ENCODE measurements around the gene EXD3. TPM values are rescaled to one million over a fixed set of nuclear protein-coding genes. Genes with fewer than 3 reads are reported as not detected.

EXD3 gene
- total and polyA plus RNA-seq, 2 of the 13 experiments (the other 11 are each of a cell fraction or from before 2014, with no cell fraction given), result 2.7 to 4.8 TPM

DNA sequence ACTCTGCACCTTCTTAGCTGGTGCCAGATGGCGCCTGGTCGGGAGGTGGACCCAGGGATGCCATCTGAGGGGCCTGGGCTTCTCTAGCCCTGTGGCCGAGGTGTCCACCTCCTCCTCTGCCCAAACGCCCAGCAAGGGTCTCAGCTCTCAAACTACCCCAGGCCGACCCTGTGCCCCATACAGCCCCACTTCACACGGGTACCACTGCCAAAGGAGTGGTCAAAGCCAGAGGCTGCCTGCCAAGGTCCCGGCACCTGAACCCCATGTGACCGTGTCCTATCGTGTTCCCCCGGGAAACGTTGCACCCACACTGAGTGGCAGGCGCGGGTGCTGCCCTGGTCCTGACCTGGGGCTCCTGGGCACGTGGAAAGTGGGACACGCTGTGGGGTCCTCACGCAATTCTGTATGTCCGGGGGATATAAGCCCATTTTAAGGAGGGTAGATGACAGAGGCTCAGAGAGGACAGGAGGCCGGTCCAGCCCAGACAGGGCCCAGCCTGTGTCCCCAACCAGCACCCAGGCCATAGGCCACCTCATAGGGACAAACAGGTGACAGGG lies 16.3 kb upstream of the EXD3 start:
- in situ Hi-C loops (cut with HindIII; ENCODE audit: extremely low pct_ligation_motif_present, low pct_unique_long_range_greater_than_20kb) (no loop called here), intact Hi-C loops (cut with micrococcal nuclease; ENCODE audit: unreplicated experiment) (no loop called here)
- Histone ChIP-seq H3K4me2 (ENCODE audit: low read depth, low read length) (no peak overlapping the region), H3K9me3 (ENCODE audit: low read length) (no peaks in the 10 kb centered on the region), H4K20me1 (ENCODE audit: insufficient read depth, low read length) (no peaks in the 10 kb centered on the region), H3K27ac (ENCODE audit: extremely low read length, insufficient read depth, low read length) (no peak overlapping the region), H3K36me3 (replicated peaks in 1 of 2; ENCODE audit: control insufficient read depth in 1 of 2, insufficient read depth in 2 of 2, low read length in 2 of 2) (no peaks in the 10 kb centered on the region), H3K79me2 (ENCODE audit: insufficient read depth, low read length) (no peaks in the 10 kb centered on the region), H3K4me1 (ENCODE audit: insufficient read depth, low read length) (peaks cover 31% of the 10 kb centered on the region), H3K9ac (ENCODE audit: insufficient read depth, low read depth, low read length) (no peak overlapping the region), H2AFZ (ENCODE audit: low read length) (no peak overlapping the region), H3K4me3 (replicated peaks in 1 of 3; ENCODE audit: insufficient read depth in 1 of 3, low read depth in 2 of 3, low read length in 3 of 3) (no peak overlapping the region), H3K27me3 (ENCODE audit: control insufficient read depth in 1 of 2, insufficient read depth in 2 of 2, low read length in 2 of 2) (peaks cover 11 to 35% of the 10 kb centered on the region in 2 experiments; a peak in 3 of 5 replicates)
- WGBS (ENCODE audit: low lambda C conversion rate), result 34% methylated on average over 11 of the region's 18 CpGs
- no TSS peak for BruUV-seq (replicated peaks)
- ChIA-PET CTCF (ENCODE audit: low intra/inter-chr PET ratio, low total read pairs) (no interaction called here), POLR2A (no interaction called here)
- DNase-seq (ENCODE audit: low spot score), result no peak
- TF ChIP-seq SOX6 (IDR thresholded peaks at IDR 0.05) (no peak), SOX6 (CRISPR knock-in tag; IDR thresholded peaks at IDR 0.05) (no peak), ZNF569 (CRISPR knock-in tag; IDR thresholded peaks at IDR 0.05; ENCODE audit: borderline replicate concordance) (no peak), GABPB1 (CRISPR knock-in tag; IDR thresholded peaks at IDR 0.05) (no peak), HNRNPL (IDR thresholded peaks at IDR 0.05; ENCODE audit: low read depth, low read length) (0 out of 2 replicates have a peak, but pooled peaks have one; percentile 38)
- no peak for FAIRE-seq
- ATAC-seq, result no peak

DNA sequence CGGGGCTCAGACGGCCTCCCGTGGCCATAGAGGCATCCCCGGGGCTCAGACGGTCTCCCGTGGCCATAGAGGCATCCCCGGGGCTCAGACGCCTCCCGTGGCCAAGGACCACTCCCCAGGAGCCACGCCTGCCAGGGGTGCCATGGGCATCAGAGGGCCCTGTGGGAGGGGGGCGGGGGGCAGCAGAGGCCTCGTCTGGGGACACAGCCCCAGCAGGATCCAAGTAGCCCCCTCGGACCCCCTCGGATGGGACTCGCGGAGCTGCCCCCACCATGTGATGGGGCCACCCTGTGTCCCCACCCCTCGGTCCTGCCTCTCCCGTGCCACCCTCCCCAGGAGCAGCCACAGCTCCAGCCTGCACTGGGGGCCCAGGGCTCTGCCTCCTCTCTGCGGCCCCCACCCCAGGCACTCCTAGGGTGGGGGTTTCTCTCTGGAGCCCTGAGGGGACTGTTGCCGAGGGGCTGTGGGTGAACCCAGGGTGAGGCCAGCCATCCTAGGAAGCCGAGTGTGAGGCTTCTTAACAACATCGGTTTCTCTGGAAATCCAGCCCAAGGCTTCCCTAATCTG lies 15.7 kb upstream of the EXD3 start:
- H3K4me1 ChIP-seq (ENCODE audit: insufficient read depth, low read length), result peaks cover 31% of the 10 kb centered on the region
- no TSS peak for BruUV-seq (replicated peaks)
- H3K4me2 ChIP-seq (ENCODE audit: low read depth, low read length), result no peak overlapping the region
- ChIA-PET POLR2A (no interaction called here), CTCF (ENCODE audit: low intra/inter-chr PET ratio, low total read pairs) (no interaction called here)
- H3K27me3 ChIP-seq (ENCODE audit: control insufficient read depth in 1 of 2, insufficient read depth in 2 of 2, low read length in 2 of 2), result peaks cover 11 to 35% of the 10 kb centered on the region in 2 experiments; a peak in 3 of 5 replicates
- DNase-seq (ENCODE audit: low spot score) (no peak), FAIRE-seq (no peak), ATAC-seq (no peak)
- no peak overlapping the region for H2AFZ ChIP-seq (ENCODE audit: low read length)
- no peaks in the 10 kb centered on the region for H4K20me1 ChIP-seq (ENCODE audit: insufficient read depth, low read length)
- H3K36me3 ChIP-seq (replicated peaks in 1 of 2; ENCODE audit: control insufficient read depth in 1 of 2, insufficient read depth in 2 of 2, low read length in 2 of 2), result no peaks in the 10 kb centered on the region
- no peaks in the 10 kb centered on the region for H3K9me3 ChIP-seq (ENCODE audit: low read length)
- intact Hi-C loops (cut with micrococcal nuclease; ENCODE audit: unreplicated experiment), result no loop called here
- WGBS (ENCODE audit: low lambda C conversion rate), result 46% methylated on average over 3 of the region's 22 CpGs
- no peaks in the 10 kb centered on the region for H3K79me2 ChIP-seq (ENCODE audit: insufficient read depth, low read length)
- no peak overlapping the region for H3K9ac ChIP-seq (ENCODE audit: insufficient read depth, low read depth, low read length)
- H3K4me3 ChIP-seq (replicated peaks in 1 of 3; ENCODE audit: insufficient read depth in 1 of 3, low read depth in 2 of 3, low read length in 3 of 3), result no peak overlapping the region
- no peak overlapping the region for H3K27ac ChIP-seq (ENCODE audit: extremely low read length, insufficient read depth, low read length)
- in situ Hi-C loops (cut with HindIII; ENCODE audit: extremely low pct_ligation_motif_present, low pct_unique_long_range_greater_than_20kb), result no loop called here
- TF ChIP-seq, protein P1, sequence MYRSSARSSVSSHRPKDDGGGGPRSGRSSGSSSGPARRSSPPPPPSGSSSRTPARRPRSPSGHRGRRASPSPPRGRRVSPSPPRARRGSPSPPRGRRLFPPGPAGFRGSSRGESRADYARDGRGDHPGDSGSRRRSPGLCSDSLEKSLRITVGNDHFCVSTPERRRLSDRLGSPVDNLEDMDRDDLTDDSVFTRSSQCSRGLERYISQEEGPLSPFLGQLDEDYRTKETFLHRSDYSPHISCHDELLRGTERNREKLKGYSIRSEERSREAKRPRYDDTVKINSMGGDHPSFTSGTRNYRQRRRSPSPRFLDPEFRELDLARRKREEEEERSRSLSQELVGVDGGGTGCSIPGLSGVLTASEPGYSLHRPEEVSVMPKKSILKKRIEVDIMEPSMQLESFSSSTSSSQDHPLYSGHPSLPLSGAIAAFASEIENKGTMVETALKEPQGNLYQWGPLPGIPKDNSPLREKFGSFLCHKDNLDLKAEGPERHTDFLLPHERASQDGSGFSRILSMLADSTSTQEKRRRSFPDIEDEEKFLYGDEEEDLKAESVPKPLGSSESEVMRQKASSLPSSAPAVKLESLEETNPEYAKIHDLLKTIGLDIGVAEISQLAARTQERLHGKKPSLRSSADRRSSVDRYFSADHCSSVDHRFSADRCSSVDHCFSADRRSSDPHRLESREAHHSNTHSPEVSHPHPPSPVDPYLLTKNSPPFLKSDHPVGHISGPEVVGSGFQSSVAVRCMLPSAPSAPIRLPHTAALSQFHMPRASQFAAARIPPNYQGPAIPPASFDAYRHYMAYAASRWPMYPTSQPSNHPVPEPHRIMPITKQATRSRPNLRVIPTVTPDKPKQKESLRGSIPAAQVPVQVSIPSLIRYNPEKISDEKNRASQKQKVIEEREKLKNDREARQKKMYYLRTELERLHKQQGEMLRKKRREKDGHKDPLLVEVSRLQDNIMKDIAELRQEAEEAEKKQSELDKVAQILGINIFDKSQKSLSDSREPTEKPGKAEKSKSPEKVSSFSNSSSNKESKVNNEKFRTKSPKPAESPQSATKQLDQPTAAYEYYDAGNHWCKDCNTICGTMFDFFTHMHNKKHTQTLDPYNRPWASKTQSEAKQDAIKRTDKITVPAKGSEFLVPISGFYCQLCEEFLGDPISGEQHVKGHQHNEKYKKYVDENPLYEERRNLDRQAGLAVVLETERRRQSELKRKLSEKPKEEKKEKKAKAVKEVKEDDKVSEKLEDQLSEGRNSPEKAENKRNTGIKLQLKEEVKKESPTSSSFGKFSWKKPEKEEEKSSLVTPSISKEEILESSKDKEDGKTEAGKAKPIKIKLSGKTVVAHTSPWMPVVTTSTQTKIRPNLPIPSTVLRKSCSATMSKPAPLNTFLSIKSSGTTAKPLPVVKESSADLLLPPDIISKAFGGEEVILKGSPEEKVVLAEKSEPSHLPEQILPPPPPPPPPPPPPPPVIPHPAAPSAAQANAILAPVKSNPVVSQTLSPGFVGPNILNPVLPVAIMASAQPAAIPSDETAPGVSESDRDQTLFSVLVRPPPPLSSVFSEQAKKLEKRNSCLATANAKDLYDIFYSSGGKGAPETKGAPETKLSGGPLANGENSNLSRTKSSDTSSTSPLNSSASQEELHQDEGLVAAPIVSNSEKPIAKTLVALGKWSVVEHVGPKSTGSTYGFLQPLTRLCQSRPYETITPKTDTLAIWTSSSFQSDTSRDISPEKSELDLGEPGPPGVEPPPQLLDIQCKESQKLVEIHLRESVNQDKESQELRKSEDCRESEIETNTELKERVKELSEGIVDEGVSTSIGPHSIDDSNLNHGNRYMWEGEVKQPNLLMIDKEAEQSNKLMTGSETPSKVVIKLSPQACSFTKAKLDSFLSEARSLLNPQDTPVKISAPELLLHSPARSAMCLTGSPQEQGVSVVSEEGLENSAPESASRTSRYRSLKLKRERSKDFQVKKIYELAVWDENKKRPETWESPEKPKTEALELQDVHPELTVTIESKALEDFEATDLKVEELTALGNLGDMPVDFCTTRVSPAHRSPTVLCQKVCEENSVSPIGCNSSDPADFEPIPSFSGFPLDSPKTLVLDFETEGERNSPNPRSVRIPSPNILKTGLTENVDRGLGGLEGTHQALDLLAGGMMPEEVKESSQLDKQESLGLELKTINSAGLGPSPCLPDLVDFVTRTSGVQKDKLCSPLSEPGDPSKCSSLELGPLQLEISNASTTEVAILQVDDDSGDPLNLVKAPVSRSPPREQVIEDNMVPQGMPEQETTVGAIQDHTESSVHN (CRISPR knock-in tag; IDR thresholded peaks at IDR 0.05), result no peak
- TF ChIP-seq, protein P2, sequence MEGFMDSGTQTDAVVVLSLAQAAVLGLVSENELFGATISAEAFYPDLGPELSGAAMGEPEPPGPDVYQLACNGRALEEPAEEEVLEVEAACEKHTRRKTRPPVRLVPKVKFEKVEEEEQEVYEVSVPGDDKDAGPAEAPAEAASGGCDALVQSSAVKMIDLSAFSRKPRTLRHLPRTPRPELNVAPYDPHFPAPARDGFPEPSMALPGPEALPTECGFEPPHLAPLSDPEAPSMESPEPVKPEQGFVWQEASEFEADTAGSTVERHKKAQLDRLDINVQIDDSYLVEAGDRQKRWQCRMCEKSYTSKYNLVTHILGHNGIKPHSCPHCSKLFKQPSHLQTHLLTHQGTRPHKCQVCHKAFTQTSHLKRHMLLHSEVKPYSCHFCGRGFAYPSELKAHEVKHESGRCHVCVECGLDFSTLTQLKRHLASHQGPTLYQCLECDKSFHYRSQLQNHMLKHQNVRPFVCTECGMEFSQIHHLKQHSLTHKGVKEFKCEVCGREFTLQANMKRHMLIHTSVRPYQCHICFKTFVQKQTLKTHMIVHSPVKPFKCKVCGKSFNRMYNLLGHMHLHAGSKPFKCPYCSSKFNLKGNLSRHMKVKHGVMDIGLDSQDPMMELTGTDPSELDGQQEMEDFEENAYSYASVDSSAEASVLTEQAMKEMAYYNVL (CRISPR knock-in tag; IDR thresholded peaks at IDR 0.05; ENCODE audit: borderline replicate concordance), result no peak
- TF ChIP-seq ATAD3A (CRISPR knock-in tag; IDR thresholded peaks at IDR 0.05), result no peak
